Fibroblast of the aortic adventitia (primary cell): ENCODE measurements around the gene WBP2NL. TPM values are rescaled to one million over a fixed set of nuclear protein-coding genes. Genes with fewer than 3 reads are reported as not detected.

Source experiments
- DNase-seq: peaks from one replicate; pipeline ENCODE4 v3.0.0-alpha.2; 2010; ENCODE audit warnings: low read depth
- H3K4me3 ChIP-seq: 2 replicates; pipeline ENCODE4 v1.5.1; 2011; ENCODE audit warnings: low read depth, mild to moderate bottlenecking, control low read depth, low read length, moderate library complexity
- total RNA-seq: library from RNA; depleted of rRNA; stranded (reverse); fragments of >200 nt; gene quantifications from 2 replicates; pipeline ENCODE4 v1.2.3, GENCODE V29; 2012; ENCODE audit warnings: low replicate concordance
- TF ChIP-seq, protein P1 (sequence below): IDR thresholded peaks from 2 replicates; pipeline ENCODE4 v1.5.1; 2011; ENCODE audit warnings: mild to moderate bottlenecking, low read length, control low read depth, inconsistent platforms; ENCODE audit not compliant: insufficient read depth

The WBP2NL gene
- total RNA-seq, 1 donor, result 0.18 TPM

DNA sequence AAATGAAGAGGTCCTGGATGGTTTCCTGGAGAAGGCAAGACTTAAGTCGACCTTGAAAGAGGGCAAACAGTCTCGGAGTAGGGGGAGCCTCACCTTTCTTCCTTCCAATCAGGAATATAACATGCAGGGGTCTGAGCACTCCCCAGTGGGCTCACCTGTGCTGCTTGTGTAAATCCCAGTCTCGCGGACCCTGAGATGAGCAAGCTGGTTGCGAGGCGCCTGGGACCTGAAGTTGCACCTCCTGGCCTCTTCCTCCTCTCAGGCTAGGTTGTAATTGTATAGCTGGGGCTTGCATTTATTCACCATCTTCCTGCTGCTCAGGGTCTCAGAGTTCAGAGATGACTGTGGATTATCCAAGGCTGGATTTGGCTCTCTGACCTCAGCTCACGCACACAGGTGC is 7.5 kb upstream of the WBP2NL start:
- TF ChIP-seq, protein P1, sequence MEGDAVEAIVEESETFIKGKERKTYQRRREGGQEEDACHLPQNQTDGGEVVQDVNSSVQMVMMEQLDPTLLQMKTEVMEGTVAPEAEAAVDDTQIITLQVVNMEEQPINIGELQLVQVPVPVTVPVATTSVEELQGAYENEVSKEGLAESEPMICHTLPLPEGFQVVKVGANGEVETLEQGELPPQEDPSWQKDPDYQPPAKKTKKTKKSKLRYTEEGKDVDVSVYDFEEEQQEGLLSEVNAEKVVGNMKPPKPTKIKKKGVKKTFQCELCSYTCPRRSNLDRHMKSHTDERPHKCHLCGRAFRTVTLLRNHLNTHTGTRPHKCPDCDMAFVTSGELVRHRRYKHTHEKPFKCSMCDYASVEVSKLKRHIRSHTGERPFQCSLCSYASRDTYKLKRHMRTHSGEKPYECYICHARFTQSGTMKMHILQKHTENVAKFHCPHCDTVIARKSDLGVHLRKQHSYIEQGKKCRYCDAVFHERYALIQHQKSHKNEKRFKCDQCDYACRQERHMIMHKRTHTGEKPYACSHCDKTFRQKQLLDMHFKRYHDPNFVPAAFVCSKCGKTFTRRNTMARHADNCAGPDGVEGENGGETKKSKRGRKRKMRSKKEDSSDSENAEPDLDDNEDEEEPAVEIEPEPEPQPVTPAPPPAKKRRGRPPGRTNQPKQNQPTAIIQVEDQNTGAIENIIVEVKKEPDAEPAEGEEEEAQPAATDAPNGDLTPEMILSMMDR, result no peak
- H3K4me3 ChIP-seq, result no peak overlapping the region

DNA sequence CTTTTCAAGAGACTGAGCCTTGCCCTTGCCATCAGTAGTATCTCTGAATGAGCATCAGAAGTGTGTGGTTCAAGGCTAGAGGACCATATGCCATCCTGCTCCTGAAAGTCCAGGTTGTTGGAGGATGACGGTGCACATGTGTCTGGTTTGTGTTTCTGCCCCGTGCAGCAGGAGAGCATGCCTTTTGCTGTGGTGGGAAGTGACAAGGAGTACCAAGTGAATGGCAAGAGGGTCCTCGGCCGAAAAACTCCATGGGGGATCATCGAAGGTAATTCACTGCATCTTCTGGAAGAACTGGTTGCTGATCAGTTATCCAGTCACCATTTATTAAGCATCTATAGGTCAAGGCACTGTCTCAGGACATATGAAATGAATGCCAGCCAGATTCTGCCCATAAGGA is 6.1 kb upstream of the WBP2NL start:
- H3K4me3 ChIP-seq, result no peak overlapping the region
- TF ChIP-seq, protein P1, result no peak
- DNase-seq, result no peak

More for the DNA sequence above, 7.5 kb upstream of the WBP2NL start:
- no peak for DNase-seq

DNA sequence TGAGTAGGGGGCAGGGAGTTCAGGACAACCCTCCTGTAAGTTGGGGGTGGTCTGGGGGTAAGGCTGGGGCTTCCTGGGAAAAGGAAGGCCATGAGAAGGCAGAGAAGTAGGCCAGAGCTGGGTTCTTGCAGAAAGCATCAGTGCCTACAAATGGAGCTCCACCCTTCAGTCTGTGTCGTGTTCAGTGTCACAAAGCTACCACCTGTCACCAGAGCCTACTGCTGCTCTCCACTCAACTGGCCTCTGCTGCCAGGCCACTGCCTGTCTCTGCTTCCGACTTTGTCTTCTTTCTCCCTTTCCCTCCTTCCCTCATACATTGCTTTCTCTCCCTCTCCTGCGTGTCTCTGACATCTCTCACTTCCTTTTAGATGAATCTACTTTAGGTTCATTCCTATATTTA is 3.4 kb upstream of the WBP2NL start:
- DNase-seq, result no peak

DNA sequence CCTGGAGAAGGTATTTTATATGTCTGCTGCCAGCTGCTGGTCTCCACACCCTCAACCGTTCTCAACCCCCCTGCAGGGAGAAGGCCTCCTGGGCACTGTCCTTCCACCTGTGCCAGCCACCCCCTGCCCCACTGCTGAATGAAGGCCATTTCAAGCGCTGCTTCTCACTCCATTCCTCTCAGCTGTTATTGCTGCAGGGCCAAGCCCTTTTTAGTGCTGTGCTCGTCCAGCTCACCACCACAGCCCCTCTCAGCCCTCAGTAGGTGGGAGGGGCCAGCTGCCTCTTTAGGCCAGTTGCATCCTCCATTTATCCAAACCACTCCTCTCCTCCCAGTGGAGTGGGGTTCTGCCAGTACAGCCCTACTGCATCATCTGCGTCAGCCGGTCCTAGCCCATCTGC is 1.8 kb upstream of the WBP2NL start:
- no peak for DNase-seq
- TF ChIP-seq, protein P1, result no peak
- no peak overlapping the region for H3K4me3 ChIP-seq

More for the DNA sequence above, 3.4 kb upstream of the WBP2NL start:
- no peak overlapping the region for H3K4me3 ChIP-seq
- TF ChIP-seq, protein P1, result no peak

DNA sequence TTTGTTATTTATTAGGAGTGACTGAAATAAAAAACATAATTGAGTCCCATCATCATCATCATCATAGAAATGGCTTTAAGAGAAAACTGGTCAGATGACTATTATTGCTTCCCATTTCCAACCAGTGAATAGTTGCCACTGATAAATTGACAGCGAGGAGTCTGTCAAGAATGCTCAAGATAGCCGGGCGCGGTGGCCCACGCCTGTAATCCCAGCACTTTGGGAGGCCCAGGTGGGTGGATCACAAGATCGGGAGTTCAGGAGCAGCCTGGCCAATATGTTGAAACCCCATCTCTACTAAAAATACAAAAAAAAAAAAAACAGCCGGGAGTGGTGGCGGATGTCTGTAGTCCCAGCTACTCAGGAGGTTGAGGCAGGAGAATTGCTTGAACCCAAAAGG is 1.9 kb downstream of the WBP2NL start:
- TF ChIP-seq, protein P1, result no peak

DNA sequence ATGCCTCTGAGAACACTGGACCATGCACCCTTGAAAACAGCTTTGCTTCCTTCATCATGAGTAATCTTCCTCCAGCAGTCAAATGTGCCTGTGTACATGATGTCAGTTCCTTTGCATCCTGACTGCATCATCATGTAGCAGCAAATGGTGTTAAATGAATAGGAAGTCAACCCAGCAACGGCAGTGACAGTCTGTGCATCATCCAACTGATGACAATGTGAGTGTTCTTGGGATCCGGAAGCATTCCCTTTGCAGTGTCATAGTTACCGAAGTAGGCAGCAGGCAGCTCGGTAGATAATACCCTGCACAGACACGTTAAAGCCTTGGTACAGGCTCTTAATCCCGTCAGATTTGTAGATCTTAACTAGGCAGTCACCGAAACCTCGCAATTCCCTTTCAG is 2.5 kb downstream of the WBP2NL start:
- DNase-seq, result no peak
- TF ChIP-seq, protein P1, result no peak
- H3K4me3 ChIP-seq, result no peak overlapping the region

More for the DNA sequence above, 1.9 kb downstream of the WBP2NL start:
- H3K4me3 ChIP-seq, result no peak overlapping the region
- DNase-seq, result no peak

DNA sequence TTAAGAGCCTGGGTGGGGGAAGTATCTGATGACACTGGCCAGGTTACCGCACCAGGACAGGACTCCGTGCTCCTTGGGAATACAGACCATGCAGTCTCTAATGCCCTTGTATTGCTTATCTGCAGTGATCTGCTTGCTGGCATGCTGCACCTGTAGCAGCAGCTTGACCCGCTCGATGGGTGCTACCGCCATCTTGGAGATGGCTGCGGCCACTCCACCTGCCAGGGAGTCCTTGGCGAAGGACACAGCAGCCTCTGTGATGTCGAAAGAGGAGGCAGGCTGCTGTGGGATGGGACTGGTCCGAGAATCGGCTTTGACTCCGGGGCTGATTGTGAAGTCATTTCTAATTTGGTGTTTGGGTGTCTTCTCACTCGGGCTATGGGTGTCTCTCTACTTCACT is 3.1 kb downstream of the WBP2NL start:
- H3K4me3 ChIP-seq, result no peak overlapping the region
- TF ChIP-seq, protein P1, result no peak
- DNase-seq, result no peak
